ENCODE data around the gene SPACA7.

SPACA7 gene

GRCh38 chr13:112355274-112355838 is 20.8 kb upstream of the SPACA7 start:
- H3K36me3 ChIP-seq (ENCODE audit: insufficient read depth, low read length) = no peaks in the 10 kb centered on the region
- H4K20me1 ChIP-seq (ENCODE audit: insufficient read depth, low read length, poor library complexity, severe bottlenecking) = no peaks in the 10 kb centered on the region
- no peaks in the 10 kb centered on the region for H3F3A ChIP-seq (ENCODE audit: low read depth)
- no peaks in the 10 kb centered on the region for H3K9me2 ChIP-seq (replicated peaks; ENCODE audit: low read depth, low read length)
- H3K79me2 ChIP-seq (ENCODE audit: insufficient read depth, low read length) = no peaks in the 10 kb centered on the region
- H3K9ac ChIP-seq (ENCODE audit: low read depth, low read length, poor library complexity, severe bottlenecking) = no peak overlapping the region
- no peak overlapping the region for H2AFZ ChIP-seq (ENCODE audit: low read length)
- H3K4me3 ChIP-seq (ENCODE audit: low read length, poor library complexity, severe bottlenecking) = no peak overlapping the region
- H3K4me2 ChIP-seq (ENCODE audit: low read depth, low read length, poor library complexity, severe bottlenecking) = no peak overlapping the region
- H3K27me3 ChIP-seq (ENCODE audit: insufficient read depth, low read length, poor library complexity, severe bottlenecking) = no peaks in the 10 kb centered on the region
- TF ChIP-seq CTCF (conservative IDR thresholded peaks at IDR 0.05; ENCODE audit: low read length) (no peak), EZH2phosphoT487 (IDR thresholded peaks at IDR 0.05; ENCODE audit: borderline replicate concordance) (no peak)
- no peaks in the 10 kb centered on the region; the same call in 1 of the 2 replicates for H3K9me3 ChIP-seq (ENCODE audit: insufficient read depth, low read depth, low read length)
- no peaks in the 10 kb centered on the region for H3K4me1 ChIP-seq (ENCODE audit: insufficient read depth, low read length, poor library complexity, severe bottlenecking)

GRCh38 chr13:112356190-112356589 is 20.0 kb upstream of the SPACA7 start:
- H3F3A ChIP-seq (ENCODE audit: low read depth) = no peaks in the 10 kb centered on the region
- H3K4me3 ChIP-seq (ENCODE audit: low read length, poor library complexity, severe bottlenecking) = no peak overlapping the region
- no peaks in the 10 kb centered on the region for H3K79me2 ChIP-seq (ENCODE audit: insufficient read depth, low read length)
- no peak overlapping the region for H3K4me2 ChIP-seq (ENCODE audit: low read depth, low read length, poor library complexity, severe bottlenecking)
- H3K9me2 ChIP-seq (replicated peaks; ENCODE audit: low read depth, low read length) = no peaks in the 10 kb centered on the region
- no peaks in the 10 kb centered on the region; the same call in 1 of the 2 replicates for H3K9me3 ChIP-seq (ENCODE audit: insufficient read depth, low read depth, low read length)
- no peak overlapping the region for H2AFZ ChIP-seq (ENCODE audit: low read length)
- TF ChIP-seq EZH2phosphoT487 (IDR thresholded peaks at IDR 0.05; ENCODE audit: borderline replicate concordance) = no peak
- TF ChIP-seq CTCF (conservative IDR thresholded peaks at IDR 0.05; ENCODE audit: low read length) = no peak
- H3K36me3 ChIP-seq (ENCODE audit: insufficient read depth, low read length) = no peaks in the 10 kb centered on the region
- no peaks in the 10 kb centered on the region for H4K20me1 ChIP-seq (ENCODE audit: insufficient read depth, low read length, poor library complexity, severe bottlenecking)
- H3K9ac ChIP-seq (ENCODE audit: low read depth, low read length, poor library complexity, severe bottlenecking) = no peak overlapping the region
- H3K27me3 ChIP-seq (ENCODE audit: insufficient read depth, low read length, poor library complexity, severe bottlenecking) = no peaks in the 10 kb centered on the region
- H3K4me1 ChIP-seq (ENCODE audit: insufficient read depth, low read length, poor library complexity, severe bottlenecking) = no peaks in the 10 kb centered on the region

- Histone ChIP-seq H3K9me2 (replicated peaks; ENCODE audit: low read depth, low read length) (no peaks in the 10 kb centered on the region), H3K9ac (ENCODE audit: low read depth, low read length, poor library complexity, severe bottlenecking) (no peak overlapping the region), H3F3A (ENCODE audit: low read depth) (no peaks in the 10 kb centered on the region), H3K4me2 (ENCODE audit: low read depth, low read length, poor library complexity, severe bottlenecking) (no peak overlapping the region), H3K9me3 (ENCODE audit: insufficient read depth, low read depth, low read length) (no peaks in the 10 kb centered on the region; the same call in 1 of the 2 replicates), H2AFZ (ENCODE audit: low read length) (no peak overlapping the region), H3K4me3 (ENCODE audit: low read length, poor library complexity, severe bottlenecking) (no peak overlapping the region), H3K4me1 (ENCODE audit: insufficient read depth, low read length, poor library complexity, severe bottlenecking) (no peaks in the 10 kb centered on the region), H4K20me1 (ENCODE audit: insufficient read depth, low read length, poor library complexity, severe bottlenecking) (no peaks in the 10 kb centered on the region), H3K79me2 (ENCODE audit: insufficient read depth, low read length) (no peaks in the 10 kb centered on the region), H3K36me3 (ENCODE audit: insufficient read depth, low read length) (no peaks in the 10 kb centered on the region), H3K27me3 (ENCODE audit: insufficient read depth, low read length, poor library complexity, severe bottlenecking) (no peaks in the 10 kb centered on the region)
- no peak for TF ChIP-seq EZH2phosphoT487 (IDR thresholded peaks at IDR 0.05; ENCODE audit: borderline replicate concordance)
- no peak for TF ChIP-seq CTCF (conservative IDR thresholded peaks at IDR 0.05; ENCODE audit: low read length)
These were observed 18.0 kb upstream of the SPACA7 start for GRCh38 chr13:112358156-112358555.
